HFFc6 (cell line): ENCODE data around the gene BCL7C. TPM values are rescaled to one million over a fixed set of nuclear protein-coding genes. Genes with fewer than 3 reads are reported as not detected.

ENCODE experiments used
- DNase-seq: peaks from one replicate; pipeline ENCODE4 v3.0.0-alpha.2; 2018
- H3K27ac Mint-ChIP-seq: 2 replicates; pipeline ENCODE4 v1.8.0; 2020; ENCODE audit warnings: mild to moderate bottlenecking, mixed read lengths
- H3K27me3 Mint-ChIP-seq: 2 replicates; pipeline ENCODE4 v1.8.0; 2021; ENCODE audit warnings: mild to moderate bottlenecking, moderate library complexity, mixed read lengths; ENCODE audit not compliant: insufficient read depth
- H3K36me3 Mint-ChIP-seq: 2 replicates; pipeline ENCODE4 v1.8.0; 2021; ENCODE audit warnings: low read depth, mixed read lengths
- H3K4me1 Mint-ChIP-seq: 2 replicates; pipeline ENCODE4 v1.8.0; 2020; ENCODE audit warnings: low read depth, mixed read lengths
- H3K4me3 Mint-ChIP-seq: 2 replicates; pipeline ENCODE4 v1.8.0; 2020; ENCODE audit warnings: mild to moderate bottlenecking, moderate library complexity, mixed read lengths
- H3K9me3 Mint-ChIP-seq: 2 replicates; pipeline ENCODE4 v1.8.0; 2020; ENCODE audit warnings: mild to moderate bottlenecking, mixed read lengths
- total RNA-seq, 6 experiments: library from RNA; stranded (reverse); fragmentation: NEBNext Ultra II Directional; extraction: Animal tissue kit (Norgen Biotek cat#: 25700); gene quantifications; 2 replicates in 1 of 6; 3 replicates in 5 of 6; pipeline ENCODE4 v1.2.3, GENCODE V29; 2021
- TF ChIP-seq, protein P1 (sequence below): fragments of 200-600 bp; sonication (generic); IDR thresholded peaks from 2 replicates; pipeline ENCODE4 v1.5.0; 2021; ENCODE audit warnings: antibody characterized with exemption, mild to moderate bottlenecking

The BCL7C gene
- total RNA-seq, 6 experiments from 2014 or later = 42.7 to 52.7 (median 48.4) TPM

DNA sequence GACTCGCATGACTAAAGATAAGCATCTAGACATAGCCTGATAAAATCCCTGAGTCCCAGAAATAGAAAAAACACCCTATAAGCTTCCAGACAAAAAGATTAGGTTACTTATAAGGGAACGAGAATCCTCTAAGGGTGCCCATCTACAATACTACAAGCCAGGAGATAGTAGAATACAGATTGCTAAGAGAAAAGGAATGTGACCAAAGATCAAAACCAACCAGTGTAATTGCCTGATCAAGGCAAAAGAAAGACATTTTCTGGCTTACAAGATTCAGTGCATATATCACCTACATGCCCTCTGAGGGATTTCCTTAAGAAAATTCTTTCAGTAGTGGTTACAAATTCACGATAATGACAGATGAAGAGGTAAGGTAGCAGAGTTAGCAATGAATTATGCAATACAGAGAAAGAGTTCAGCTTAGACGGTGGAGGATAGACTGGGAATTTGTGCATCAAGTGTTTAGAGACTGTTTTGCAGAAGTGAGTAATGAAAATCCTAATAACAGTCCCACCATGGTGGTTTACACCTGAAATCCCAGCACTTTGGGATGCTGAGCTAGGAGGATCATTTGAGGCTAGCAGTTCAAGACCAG, 35.0 kb downstream of the BCL7C start:
- no peaks in the 10 kb centered on the region for H3K27me3 Mint-ChIP-seq

DNA sequence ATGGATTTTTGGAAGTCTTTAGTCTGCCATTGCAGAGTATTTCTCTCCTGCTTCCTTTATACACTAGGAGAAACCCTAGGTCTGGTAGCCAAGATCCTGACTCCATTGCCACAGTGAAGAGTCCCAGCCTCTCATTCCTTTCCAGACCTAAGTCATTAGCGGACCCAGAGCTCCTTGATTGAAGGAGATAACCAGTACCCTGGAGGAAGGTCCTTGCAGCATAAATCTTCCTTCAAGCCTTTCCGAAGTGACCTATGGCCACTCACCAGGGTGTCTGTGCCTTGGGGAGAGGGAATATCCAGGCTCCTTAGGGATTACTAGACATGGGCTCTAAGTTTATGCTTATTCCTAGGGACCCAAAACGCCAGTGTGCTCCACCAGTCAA, 35.8 kb downstream of the BCL7C start:
- no peaks in the 10 kb centered on the region for H3K9me3 Mint-ChIP-seq
- TF ChIP-seq, protein P1, sequence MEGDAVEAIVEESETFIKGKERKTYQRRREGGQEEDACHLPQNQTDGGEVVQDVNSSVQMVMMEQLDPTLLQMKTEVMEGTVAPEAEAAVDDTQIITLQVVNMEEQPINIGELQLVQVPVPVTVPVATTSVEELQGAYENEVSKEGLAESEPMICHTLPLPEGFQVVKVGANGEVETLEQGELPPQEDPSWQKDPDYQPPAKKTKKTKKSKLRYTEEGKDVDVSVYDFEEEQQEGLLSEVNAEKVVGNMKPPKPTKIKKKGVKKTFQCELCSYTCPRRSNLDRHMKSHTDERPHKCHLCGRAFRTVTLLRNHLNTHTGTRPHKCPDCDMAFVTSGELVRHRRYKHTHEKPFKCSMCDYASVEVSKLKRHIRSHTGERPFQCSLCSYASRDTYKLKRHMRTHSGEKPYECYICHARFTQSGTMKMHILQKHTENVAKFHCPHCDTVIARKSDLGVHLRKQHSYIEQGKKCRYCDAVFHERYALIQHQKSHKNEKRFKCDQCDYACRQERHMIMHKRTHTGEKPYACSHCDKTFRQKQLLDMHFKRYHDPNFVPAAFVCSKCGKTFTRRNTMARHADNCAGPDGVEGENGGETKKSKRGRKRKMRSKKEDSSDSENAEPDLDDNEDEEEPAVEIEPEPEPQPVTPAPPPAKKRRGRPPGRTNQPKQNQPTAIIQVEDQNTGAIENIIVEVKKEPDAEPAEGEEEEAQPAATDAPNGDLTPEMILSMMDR = no peak
- H3K36me3 Mint-ChIP-seq = peaks cover 13% of the 10 kb centered on the region; the same call in 1 of the 2 replicates
- peaks cover 31% of the 10 kb centered on the region for H3K4me1 Mint-ChIP-seq
- H3K4me3 Mint-ChIP-seq = no peak overlapping the region
- DNase-seq = no peak
- no peak overlapping the region for H3K27ac Mint-ChIP-seq
- H3K27me3 Mint-ChIP-seq = no peaks in the 10 kb centered on the region

More for the DNA sequence above, 35.0 kb downstream of the BCL7C start:
- Mint-ChIP-seq H3K36me3 (peaks cover 5% of the 10 kb centered on the region; the same call in 1 of the 2 replicates), H3K9me3 (no peaks in the 10 kb centered on the region), H3K4me3 (no peak overlapping the region), H3K4me1 (peaks cover 23% of the 10 kb centered on the region), H3K27ac (no peak overlapping the region)
- DNase-seq = no peak
- TF ChIP-seq, protein P1 = no peak

DNA sequence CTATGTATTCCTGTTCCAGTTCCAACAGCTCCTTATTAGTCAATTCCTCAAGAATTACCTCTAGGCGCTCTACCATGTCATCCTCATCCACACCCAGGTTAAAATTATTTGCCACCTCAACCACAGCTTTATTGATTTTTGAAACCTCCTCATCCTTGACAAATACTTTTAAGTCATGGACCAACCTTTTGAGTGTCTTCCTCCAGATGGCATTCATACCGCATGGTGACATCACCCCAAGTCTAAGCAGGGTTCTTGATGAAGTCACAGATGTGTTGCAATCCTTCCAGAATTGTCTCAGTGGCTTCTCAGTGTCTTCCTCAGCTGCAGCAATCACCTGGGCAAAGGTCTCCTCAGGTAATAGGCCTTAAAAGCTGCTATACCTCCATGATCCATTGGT, 40.1 kb downstream of the BCL7C start:
- Mint-ChIP-seq H3K9me3 (no peaks in the 10 kb centered on the region), H3K36me3 (peaks cover 8% of the 10 kb centered on the region; the same call in 1 of the 2 replicates), H3K27ac (no peak overlapping the region), H3K4me1 (peaks cover 15% of the 10 kb centered on the region), H3K4me3 (no peak overlapping the region), H3K27me3 (no peaks in the 10 kb centered on the region; the same call in 1 of the 2 replicates)
- no peak for DNase-seq
- TF ChIP-seq, protein P1 = no peak

DNA sequence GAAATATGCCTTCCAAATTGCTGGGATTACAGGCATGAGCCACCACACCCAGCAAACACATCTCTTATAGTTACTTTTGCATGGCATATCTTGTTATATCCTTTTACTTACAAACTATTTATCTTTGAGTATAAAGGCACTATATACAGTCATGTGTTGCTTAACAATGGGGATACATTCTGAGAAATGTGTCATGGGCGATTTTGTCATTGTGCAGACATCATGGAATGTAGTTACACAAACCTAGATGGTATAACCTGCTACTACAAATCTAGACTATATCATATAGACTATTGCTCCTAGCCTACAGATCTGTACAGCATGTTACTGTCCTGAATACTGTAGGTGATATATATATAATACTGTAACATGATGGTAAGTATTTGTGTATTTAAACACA, 43.6 kb downstream of the BCL7C start:
- TF ChIP-seq, protein P1 = no peak
- H3K27me3 Mint-ChIP-seq = no peaks in the 10 kb centered on the region; the same call in 1 of the 2 replicates
- H3K36me3 Mint-ChIP-seq = peaks cover 8% of the 10 kb centered on the region; the same call in 1 of the 2 replicates
- no peak overlapping the region for H3K27ac Mint-ChIP-seq
- peaks cover 14% of the 10 kb centered on the region for H3K4me1 Mint-ChIP-seq
- no peak overlapping the region for H3K4me3 Mint-ChIP-seq
- H3K9me3 Mint-ChIP-seq = no peaks in the 10 kb centered on the region
- no peak for DNase-seq

DNA sequence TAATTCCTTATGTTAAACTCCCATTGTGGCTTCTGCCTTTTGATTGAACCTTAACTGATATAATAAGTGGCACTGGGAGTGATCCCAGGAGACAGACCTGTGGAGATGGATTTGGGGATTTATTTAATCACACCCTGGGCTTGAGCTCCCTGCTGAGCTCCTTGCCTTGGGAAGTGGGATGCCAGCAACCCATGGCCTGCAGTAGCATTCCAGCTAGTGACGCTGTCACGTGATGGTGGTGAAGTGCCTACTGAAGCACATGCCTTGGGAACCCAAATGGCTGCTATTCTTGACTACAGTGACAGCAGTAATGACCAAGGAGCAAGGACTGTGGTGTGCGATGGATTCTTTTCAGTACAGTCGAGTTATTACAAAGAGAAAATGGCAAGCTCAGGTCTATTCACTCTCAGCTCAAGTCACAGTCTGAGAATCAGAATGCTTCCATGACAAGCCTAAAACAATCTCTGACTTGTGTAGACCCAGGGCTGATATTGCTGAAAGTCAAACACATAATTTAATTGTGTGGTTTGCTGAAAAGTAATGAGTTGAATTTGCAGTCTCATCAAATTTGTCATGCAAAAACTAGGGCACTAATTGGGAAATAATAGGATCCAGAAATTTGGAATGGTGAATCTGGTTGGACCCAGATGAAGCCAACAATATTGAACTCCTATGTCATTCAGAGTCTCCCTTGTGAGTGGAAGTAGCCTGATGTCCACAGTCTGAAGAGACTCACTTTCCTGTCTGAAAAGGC, 47.1 kb downstream of the BCL7C start:
- Mint-ChIP-seq H3K27ac (no peak overlapping the region), H3K9me3 (no peaks in the 10 kb centered on the region)

More for the DNA sequence above, 47.1 kb downstream of the BCL7C start:
- TF ChIP-seq, protein P1 = no peak
- DNase-seq = no peak
- Mint-ChIP-seq H3K27me3 (no peaks in the 10 kb centered on the region; the same call in 1 of the 2 replicates), H3K36me3 (no peaks in the 10 kb centered on the region), H3K4me3 (no peak overlapping the region), H3K4me1 (peaks cover 19% of the 10 kb centered on the region)
